Urothelium cell line (cell line): ENCODE results near the gene HTR1D.
"Not testable (repeated sequence)": the region's sequence is repeated elsewhere in the genome, so short reads cannot be mapped to it uniquely, and the experiment has no call there.

Source experiments
- DNase-seq: peaks from one replicate; pipeline ENCODE4 v3.0.0; 2011; ENCODE audit warnings: low spot score, mixed read lengths
- FAIRE-seq: peaks from 2 replicates; lab custom pipeline; 2011; peaks lifted over from hg19 to GRCh38; lab: Jason Lieb, UNC

Gene HTR1D, protein sequence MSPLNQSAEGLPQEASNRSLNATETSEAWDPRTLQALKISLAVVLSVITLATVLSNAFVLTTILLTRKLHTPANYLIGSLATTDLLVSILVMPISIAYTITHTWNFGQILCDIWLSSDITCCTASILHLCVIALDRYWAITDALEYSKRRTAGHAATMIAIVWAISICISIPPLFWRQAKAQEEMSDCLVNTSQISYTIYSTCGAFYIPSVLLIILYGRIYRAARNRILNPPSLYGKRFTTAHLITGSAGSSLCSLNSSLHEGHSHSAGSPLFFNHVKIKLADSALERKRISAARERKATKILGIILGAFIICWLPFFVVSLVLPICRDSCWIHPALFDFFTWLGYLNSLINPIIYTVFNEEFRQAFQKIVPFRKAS

GRCh38 chr1:23217421-23218115, at the start of gene HTR1D:
TSS of gene HTR1D (minus strand) at chr1:23217502. CDS start at chr1:23194219, 23,283 bp downstream.
- no peak for FAIRE-seq
- DNase-seq, result peak; percentile 62

GRCh38 chr1:23263380-23263887, 46.1 kb upstream of the HTR1D start:
- FAIRE-seq, result no peak
- DNase-seq, result no peak

DNA sequence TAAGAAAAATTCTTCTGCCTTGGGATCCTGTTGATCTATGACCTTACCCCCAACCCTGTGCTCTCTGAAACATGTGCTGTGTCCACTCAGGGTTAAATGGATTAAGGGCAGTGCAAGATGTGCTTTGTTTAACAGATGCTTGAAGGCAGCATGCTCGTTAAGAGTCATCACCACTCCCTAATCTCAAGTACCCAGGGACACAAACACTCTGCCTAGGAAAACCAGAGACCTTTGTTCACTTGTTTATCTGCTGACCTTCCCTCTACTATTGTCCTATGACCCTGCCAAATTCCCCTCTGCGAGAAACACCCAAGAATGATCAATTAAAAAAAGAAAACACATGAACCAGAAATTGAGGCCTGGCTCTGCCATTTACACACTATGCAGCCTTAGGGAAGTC, 40.8 kb upstream of the HTR1D start:
- not testable (repeated sequence) for DNase-seq, FAIRE-seq

DNA sequence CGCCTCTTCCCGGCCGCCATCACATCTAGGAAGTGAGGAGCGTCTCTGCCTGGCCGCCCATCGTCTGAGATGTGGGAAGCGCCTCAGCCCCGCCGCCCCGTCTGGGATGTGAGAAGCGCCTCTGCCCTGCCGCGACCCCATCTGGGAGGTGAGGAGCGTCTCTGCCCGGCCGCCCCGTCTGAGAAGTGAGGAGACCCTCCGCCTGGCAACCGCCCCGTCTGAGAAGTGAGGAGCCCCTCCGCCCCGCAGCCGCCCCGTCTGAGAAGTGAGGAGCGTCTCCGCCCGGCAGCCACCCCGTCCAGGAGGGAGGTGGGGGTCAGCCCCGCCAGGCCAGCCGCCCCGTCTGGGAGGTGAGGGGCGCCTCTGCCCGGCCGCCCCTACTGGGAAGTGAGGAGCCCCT, 40.1 kb upstream of the HTR1D start:
- not testable (repeated sequence) for DNase-seq, FAIRE-seq

- DNase-seq, result no peak
- FAIRE-seq, result no peak
Observed at GRCh38 chr1:23254584-23254983, 37.3 kb upstream of the HTR1D start.

- no peak for FAIRE-seq
- DNase-seq, result no peak
Observed at GRCh38 chr1:23251812-23252211, 34.5 kb upstream of the HTR1D start.

- no peak for FAIRE-seq
- DNase-seq, result no peak
Observed at GRCh38 chr1:23249787-23250454, 32.6 kb upstream of the HTR1D start.

GRCh38 chr1:23247276-23247675, 30.0 kb upstream of the HTR1D start:
- DNase-seq (no peak), FAIRE-seq (no peak)

DNA sequence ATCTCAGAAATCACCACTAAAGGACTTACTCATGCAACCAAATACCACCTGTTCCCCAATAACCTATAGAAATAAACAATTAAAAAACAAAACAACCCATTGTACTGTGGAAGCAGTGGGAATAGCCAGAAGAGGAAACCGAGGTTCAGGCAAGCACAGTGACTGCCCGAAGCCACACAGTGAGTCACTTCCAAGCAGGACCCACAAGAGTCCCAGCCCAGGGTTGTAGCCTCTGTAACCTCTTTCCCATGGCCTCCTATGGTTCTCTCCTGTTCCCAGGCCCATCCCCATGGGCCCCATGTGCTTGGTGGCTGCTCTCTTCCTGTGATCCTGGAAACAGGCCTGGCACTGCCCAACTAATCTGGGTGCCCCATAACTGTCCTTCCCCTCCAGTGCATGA, 29.0 kb upstream of the HTR1D start:
- no peak for FAIRE-seq
- no peak for DNase-seq

DNA sequence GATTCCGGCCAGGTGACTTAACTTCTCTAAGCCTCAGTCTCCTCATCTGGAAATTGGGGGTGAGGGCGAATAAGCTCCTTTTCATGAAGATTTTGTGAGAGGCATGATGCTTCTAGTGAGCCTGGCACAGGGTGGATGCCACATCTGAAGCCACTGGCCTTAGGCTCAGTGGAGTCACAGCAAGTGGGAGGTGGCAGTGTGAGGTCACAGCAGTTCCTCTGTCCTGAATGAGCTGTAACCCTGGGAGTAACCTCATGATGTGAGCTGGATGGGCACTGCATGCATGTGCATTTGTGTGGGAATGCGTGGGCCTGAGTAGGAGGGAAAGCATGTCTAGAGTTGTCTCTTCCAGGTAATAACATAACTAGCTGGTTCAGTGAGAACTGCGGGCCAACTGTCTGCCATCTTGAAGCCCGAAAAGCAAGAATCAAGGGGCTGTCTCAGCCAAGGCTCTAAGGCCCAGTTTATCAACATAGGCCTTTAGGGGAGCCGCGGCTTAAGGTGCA, 27.0 kb upstream of the HTR1D start:
- DNase-seq, result no peak
- FAIRE-seq, result peak; percentile 13

DNA sequence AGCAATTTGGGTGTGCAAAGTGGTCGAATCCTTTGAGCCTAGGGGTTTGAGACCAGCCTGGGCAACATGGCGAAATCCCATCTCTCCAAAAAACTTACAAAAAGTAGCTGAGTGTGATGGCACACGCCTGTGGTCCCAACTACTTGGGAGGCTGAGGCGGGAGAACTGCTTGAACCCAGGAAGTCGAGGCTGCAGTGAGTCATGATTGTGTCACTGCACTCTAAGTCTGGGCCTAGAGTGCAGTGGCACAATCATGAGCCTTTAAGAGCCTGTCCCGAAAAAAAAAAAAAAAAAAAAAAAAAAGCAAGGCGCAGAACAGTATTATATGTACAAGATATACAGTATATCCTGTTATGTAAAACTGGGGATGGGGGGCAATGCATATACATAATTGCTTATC, 25.1 kb upstream of the HTR1D start:
- DNase-seq (no peak), FAIRE-seq (no peak)

GRCh38 chr1:23239638-23240295, 22.5 kb upstream of the HTR1D start:
- FAIRE-seq, result no peak
- no peak for DNase-seq

GRCh38 chr1:23238565-23238964, 21.3 kb upstream of the HTR1D start:
- FAIRE-seq (no peak), DNase-seq (no peak)

- DNase-seq, result no peak
- FAIRE-seq, result no peak
Observed at GRCh38 chr1:23237508-23237907, 20.2 kb upstream of the HTR1D start.

GRCh38 chr1:23227806-23228205, 10.5 kb upstream of the HTR1D start:
- FAIRE-seq, result no peak

DNA sequence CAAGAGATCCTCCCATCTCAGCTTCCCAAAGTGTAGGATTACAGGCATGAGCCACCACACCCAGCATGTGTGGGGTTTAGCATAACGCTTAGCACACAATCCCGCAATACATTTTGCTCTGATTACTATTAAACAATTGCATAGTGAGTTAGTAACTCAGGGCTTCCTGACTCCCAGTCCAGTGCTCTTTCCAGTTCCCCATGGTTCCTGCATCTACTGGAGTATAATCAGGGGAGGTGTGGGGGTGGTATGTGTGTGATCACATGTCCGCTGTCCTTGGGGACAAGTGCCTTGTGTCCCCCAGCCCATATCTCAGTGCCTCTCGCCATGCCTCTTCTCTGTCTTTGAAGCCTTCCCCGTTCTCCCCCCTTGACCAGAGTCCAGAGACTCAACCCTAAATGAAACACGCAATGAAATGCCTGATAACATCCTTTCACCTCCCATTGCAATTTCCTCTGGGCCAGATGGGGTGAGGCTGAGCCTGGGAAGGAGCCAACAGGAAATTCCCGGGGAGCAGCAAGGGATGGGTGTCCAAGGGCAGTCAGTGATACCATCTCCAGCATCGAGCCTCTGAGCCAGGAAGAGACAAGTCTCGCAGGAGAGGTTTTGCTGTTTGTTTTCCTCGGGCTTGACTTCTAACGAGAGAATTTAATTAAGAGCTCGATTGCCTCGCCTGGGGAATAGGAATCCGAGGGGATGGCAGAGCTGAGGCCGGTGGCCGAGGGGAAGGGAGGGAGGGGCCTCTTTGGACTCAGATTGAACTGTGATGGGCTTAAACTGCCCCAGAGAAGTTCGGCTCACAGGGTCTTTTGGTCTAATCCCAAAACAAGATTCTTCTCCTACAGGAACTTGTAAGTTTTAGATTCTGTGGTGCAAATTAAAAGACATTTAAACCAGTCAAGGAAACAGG, 7.7 kb upstream of the HTR1D start:
- DNase-seq (no peak), FAIRE-seq (no peak)

More at GRCh38 chr1:23227806-23228205, 10.5 kb upstream of the HTR1D start:
- DNase-seq, result no peak

- FAIRE-seq, DNase-seq: not testable (repeated sequence)
Observed at GRCh38 chr1:23223963-23224362, 6.7 kb upstream of the HTR1D start.

- not testable (repeated sequence) for FAIRE-seq, DNase-seq
Observed at GRCh38 chr1:23223490-23223951, 6.2 kb upstream of the HTR1D start.

DNA sequence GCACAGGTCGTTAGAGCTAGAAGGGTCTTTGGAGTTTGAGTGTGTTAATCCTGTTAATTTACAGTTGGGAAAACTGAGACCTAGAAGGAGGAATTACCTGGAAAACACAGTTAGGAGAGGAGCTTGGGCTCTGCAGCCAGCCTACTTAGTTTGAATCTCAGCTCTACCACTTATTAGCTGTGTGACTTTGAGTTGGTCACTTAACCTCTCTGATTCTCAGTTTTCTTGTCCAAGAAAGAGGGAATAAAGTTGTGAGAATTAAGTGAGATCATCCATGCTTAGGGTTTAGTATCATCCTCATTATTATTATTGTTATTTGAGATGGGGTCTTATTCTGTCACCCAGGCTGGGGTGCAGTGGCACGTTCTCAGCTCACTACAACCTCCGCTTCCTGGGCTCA, 5.4 kb upstream of the HTR1D start:
- DNase-seq, result no peak
- no peak for FAIRE-seq
